Activated naive CD8-positive, alpha-beta T cell treated with anti-CD3 and anti-CD28 coated beads, Interleukin-2, amount 50 U/mL, for 16 hours (primary cell): Measurements from ENCODE around the gene RNF225.
"Not testable (repeated sequence)": the region's sequence is repeated elsewhere in the genome, so short reads cannot be mapped to it uniquely, and the experiment has no call there.

Source experiments
- DNase-seq: peaks from one replicate; pipeline ENCODE4 v3.0.0-alpha.2; 2020; ENCODE audit warnings: low read depth, low spot score

RNF225 gene

DNA sequence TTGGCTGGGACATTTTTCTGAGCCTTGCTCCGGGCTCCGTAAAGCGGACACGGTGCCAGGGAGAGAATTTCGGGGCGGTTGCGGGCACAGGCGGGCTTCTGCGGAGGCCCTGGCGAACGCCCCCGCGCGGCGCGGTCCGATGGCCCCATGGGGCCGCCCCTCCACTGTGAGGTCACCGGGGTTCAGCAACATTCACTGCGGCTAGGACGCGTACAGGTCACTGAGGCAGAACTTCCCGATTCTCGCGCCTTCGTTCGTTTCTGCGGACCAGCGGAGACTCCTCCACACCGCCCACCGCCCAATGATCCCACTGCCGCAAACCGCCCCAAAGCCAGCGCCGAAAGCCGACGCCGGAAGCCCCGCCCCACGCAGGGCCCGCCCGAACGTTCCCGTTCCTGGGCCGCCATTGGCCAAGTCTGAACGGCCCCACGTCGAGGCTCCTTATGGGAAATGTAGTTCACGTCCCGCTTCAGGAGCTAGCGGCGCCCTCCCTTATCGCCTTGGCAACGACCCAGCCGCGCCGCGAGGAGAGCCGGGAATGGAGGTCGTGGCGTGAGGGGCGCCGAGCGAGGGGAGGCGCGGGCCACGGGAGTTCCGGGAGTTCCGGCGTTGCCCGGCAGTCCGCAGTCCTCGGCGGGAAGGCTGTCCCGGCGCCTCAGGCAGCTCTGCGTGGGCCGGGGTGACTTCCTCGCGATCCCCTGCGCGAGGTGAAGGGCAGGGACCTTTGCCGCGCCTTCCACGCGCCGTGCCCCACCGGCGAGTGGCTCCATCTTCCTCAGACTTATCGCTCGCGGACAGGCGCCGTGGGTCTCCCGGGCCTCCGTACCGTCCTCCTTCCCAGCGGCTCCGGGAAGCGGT, 12.9 kb downstream of the RNF225 start, which contains the start of gene ZNF584:
Gene ZNF584, plus strand, starts transcription at position 498 of the 858 bp plus-strand sequence. CDS start 499 bp downstream, outside the sequence.
- DNase-seq = peak; percentile 91

DNA sequence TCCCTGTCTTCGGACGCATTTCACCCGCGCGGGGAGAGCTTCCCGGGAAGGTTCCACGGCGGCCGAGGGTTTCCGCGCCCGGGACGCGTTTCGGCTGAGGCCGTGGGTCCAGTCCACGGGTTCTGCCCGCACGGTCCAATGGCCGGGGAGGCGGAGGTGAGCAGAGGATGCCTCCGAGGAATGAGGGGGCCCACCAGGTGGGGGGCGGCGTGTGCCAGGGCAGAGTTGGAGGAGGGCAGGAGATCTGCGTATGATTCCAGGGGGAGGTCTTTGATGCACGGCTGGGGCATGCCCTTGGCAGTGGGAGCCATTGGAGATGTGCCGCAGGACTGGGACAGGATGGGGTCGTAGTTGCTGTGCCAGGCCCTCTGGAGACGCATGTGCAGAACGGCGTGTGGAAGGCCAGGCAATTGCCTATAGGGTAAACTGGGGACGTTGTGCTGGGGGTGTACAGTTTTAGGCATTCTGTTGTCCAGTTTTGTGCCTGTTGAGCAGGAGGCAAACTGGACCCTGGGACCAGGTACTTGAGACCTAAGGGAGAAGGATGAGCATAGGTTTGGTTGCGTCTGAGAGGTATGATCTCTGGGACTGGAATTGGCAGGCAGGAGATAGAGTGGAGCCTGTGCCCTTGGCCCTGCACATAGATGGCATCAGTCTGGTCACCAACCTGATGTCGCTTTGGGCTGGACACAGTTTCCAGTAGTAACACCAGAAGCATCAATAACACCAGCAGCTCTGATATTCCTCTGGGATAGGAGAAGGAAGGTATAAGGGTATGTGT, 13.7 kb downstream of the RNF225 start:
- DNase-seq = no peak

DNA sequence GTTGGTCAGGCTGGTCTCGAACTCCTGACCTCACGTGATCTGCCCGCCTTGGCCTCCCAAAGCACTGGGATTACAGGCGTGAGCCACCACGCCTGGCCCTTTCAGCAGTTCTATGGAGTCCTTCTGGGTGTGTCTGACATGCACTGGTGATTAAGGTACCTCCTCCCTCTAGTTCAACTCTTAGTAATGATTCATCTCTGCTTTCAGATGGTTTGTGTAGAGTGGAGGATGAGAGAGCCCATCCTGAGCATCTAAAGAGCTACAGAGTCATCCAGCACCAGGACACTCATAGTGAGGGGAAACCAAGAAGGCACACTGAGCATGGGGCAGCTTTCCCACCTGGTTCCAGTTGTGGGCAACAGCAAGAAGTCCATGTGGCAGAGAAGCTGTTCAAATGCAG, 21.1 kb downstream of the RNF225 start:
- DNase-seq = no peak

DNA sequence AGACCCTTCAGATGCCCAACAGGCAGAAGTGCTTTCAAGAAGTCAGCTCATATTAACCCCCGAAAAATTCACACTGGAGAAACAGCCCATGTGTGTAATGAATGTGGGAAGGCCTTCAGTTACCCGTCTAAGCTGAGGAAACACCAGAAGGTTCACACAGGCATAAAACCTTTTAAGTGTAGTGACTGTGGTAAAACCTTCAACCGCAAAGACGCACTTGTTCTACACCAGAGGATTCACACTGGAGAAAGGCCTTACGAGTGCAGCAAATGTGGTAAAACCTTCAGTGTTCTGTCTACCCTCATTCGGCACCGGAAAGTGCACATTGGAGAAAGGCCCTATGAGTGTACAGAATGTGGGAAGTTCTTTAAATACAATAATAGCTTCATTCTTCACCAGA, 21.6 kb downstream of the RNF225 start:
- DNase-seq = no peak

DNA sequence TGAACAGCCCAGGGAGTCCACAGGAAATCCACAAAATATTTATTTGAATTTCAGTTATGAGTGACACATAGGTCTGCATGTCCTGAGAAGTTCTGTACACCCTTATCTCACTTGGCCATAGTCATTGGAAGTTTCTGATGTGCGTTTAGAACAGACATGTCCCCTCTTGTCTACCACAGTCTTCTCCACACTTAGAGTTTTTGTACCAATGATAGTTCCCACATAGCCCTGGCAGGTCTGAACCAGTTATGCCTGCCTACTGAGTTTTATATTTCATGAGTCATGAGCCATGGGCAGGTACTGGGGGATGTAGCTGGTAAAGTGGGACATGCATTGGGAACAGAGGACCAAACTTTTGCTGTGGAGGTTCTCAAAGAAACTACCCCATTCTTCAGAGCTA, 33.2 kb downstream of the RNF225 start:
- no peak for DNase-seq

DNA sequence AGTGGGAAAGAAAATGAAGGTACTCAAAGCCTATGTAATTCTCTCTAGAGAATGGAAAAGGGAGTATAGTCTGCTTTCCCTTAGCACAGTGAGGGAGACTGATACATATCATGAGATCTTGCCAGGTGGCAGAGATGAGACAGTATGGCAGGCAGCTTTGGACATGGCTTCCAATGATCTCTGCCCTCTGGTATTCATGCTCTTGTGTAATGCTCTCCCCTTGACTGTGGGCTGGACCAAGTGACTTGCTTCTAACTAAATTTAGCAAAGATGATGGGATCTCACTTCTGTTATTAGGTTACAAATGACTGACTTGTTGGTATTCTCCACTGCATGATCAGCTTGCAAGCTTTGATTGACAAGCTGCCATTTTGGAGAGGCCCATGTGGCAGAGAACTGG, 34.3 kb downstream of the RNF225 start:
- no peak for DNase-seq

DNA sequence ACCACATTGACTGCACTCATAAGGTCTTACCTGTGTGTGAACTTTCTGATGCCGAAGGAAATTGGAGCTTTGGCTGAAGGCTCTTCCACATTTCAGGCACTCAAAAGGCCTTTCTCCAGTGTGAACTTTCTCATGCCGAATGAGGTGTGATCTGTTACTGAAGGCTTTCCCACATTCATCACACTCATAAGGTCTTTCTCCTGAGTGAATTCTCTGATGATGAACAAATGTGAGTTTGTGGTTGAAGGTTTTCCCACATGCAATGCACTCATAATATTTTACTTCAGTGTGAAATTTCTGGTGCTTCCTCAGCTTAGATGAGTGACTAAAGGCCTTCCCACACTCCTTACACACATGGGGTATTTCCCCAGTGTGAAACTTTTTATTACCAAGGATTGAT, 38.8 kb downstream of the RNF225 start:
- no peak for DNase-seq

DNA sequence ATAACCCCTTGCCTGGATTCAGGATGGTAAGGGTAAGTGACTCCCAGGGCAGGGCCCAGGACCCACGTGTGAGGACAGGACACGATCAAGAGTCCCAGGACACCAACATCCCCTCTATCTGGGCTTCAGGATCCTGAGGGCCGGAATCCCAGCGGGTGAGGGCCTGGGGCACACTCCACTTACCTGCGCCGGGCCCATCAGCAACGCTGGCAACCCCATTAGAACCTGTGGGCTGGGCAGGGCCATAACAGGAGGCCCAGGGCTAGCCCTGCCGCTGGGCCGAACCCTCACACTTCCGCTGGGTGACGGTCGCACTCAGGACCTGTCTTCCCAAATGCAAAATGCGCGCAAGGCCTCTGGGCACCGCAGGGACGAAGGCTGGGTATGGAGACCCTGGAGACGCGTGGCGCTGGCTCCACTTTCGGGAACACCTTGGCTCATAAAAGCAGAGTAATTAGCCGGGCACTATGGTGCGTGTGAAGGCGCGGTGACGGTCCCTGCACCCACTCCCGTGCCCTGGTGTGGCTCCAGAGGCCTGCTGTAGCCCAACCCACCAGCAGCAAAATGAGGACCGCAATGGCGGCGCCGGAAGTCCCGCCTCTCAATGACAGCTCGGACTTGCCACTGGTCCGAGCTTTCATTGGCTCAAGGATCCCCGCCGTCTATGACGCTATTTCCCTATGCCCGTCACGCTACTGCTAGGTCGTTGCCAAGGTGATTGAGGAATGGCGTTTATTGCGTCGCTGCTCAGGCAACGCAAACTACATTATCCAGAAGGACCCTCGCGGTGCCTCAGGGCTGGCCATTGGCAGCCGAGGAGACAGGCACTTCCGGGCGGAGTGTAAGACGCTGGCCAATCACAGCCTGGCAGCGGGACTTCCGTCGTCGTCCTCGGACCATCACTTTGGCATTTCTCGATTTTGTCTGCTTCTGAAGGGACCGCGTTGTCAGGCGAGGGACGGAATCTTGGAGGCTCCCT, 44.4 kb downstream of the RNF225 start, which contains the start of gene ZNF132:
Gene ZNF132, minus strand, starts transcription at position 578 of the 979 bp plus-strand sequence. Its CDS starts 332 bp downstream, at position 246.
- peak; percentile 84 for DNase-seq

DNA sequence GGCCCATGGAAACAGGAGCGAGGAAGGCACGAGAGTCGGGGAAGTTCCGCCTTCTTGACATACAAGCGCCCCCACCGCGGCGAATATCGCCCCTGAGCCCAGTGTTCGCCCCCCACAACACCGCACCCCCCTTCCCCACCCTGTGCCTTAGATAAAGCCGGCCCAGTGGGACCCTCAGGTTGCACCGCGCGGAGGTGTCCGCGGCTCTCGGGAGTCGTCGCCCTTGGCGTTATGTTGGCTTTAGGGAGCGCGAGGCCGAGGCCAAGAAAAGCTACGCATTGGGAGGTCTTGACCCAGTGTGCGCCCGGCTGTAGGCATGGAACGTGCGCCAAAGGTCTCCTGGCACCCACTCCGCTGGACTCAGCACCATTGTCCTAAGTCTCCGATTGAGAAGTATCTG, 45.1 kb downstream of the RNF225 start:
- no peak for DNase-seq

DNA sequence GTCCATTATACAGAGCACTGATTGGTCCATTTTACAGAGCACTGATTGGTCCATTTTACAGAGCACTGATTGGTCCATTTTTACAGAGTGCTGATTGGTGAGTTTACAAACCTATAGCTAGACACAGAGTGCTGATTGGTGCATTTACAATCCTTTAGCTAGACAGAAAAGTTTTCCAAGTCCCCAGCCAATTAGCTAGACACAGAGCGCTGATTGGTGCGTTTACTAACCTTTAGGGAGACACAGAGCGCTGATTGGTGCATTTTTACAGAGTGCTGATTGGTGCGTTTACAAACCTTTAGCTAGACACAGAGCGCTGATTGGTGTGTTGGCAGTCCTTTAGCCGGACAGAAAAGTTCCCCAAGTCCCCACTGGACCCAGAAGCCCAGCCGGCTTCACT, 47.5 kb downstream of the RNF225 start:
- not testable (repeated sequence) for DNase-seq
